IMR-90 (cell line): ENCODE results near the gene C5. TPM values are rescaled to one million over a fixed set of nuclear protein-coding genes. Genes with fewer than 3 reads are reported as not detected.

Experiments used
- ATAC-seq: fragments of 200-7000 bp; cut with Tn5 transposase; 2 replicates; pipeline ENCODE4 v1.9.1; 2020; ENCODE audit warnings: low read depth, mild to moderate bottlenecking, moderate library complexity
- BruUV-seq: library from RNA; stranded (reverse); fragments of 400-500 nt; replicated peaks from 2 replicates; lab custom pipeline; 2021; lab: Mats Ljungman, UMichigan
- CTCF ChIA-PET: fragments of 300-600 bp; formaldehyde crosslinking; extraction: SDS; loops from one replicate; lab custom pipeline; 2021; ENCODE audit warnings: antibody characterized with exemption; lab: Yijun Ruan, JAX
- POLR2A ChIA-PET: fragments of 300-600 bp; sonication (Branson Sonifier 250); formaldehyde crosslinking; loops from one replicate; lab custom pipeline; 2022; ENCODE audit warnings: antibody characterized with exemption; ENCODE audit not compliant: unreplicated experiment; lab: Charles Lee
- DNase-seq: peaks from one replicate; pipeline ENCODE4 v3.0.0; 2013
- H2AFZ ChIP-seq: replicated peaks from 2 replicates; pipeline ENCODE3; 2013; ENCODE audit warnings: low read length, mild to moderate bottlenecking; ENCODE audit not compliant: poor library complexity
- H2AK5ac ChIP-seq: 2 replicates; pipeline ENCODE4 v1.6.1; 2013; ENCODE audit warnings: low read depth, low read length, inconsistent platforms
- H2AK9ac ChIP-seq: replicated peaks from 2 replicates; pipeline ENCODE3; 2013; ENCODE audit warnings: mild to moderate bottlenecking, low read depth, low read length, moderate library complexity; ENCODE audit not compliant: poor library complexity
- H2BK120ac ChIP-seq: 2 replicates; pipeline ENCODE4 v1.6.1; 2013; ENCODE audit warnings: low read depth, low read length, inconsistent platforms
- H2BK15ac ChIP-seq: 3 replicates; pipeline ENCODE4 v1.6.1; 2013; ENCODE audit warnings: low read depth, low read length, inconsistent platforms
- H2BK20ac ChIP-seq: 2 replicates; pipeline ENCODE4 v1.6.1; 2013; ENCODE audit warnings: low read depth, mild to moderate bottlenecking, inconsistent platforms, low read length, moderate library complexity
- H2BK5ac ChIP-seq: 2 replicates; pipeline ENCODE4 v1.6.1; 2013; ENCODE audit warnings: mild to moderate bottlenecking, low read depth, low read length, inconsistent platforms; ENCODE audit not compliant: poor library complexity, severe bottlenecking
- H3K14ac ChIP-seq: replicated peaks from 2 replicates; pipeline ENCODE4 v1.6.1; 2013; ENCODE audit warnings: low read depth, low read length, inconsistent platforms
- H3K18ac ChIP-seq: 2 replicates; pipeline ENCODE4 v1.6.1; 2013; ENCODE audit warnings: low read depth, low read length, control low read depth
- H3K23ac ChIP-seq: 2 replicates; pipeline ENCODE4 v1.6.1; 2013; ENCODE audit warnings: low read depth, low read length, inconsistent platforms
- H3K27ac ChIP-seq: 2 replicates; pipeline ENCODE4 v1.5.1; 2013; ENCODE audit warnings: mild to moderate bottlenecking, control low read depth, low read length; ENCODE audit not compliant: insufficient read depth
- H3K27me3 ChIP-seq: 2 replicates; pipeline ENCODE4 v1.6.1; 2013; ENCODE audit warnings: low read length; ENCODE audit not compliant: control insufficient read depth, insufficient read depth
- H3K36me3 ChIP-seq: 2 replicates; pipeline ENCODE4 v1.6.1; 2013; ENCODE audit warnings: low read length, mixed read lengths; ENCODE audit not compliant: control insufficient read depth, insufficient read depth
- H3K4ac ChIP-seq: 2 replicates; pipeline ENCODE4 v1.6.1; 2013; ENCODE audit warnings: low read depth, low read length, inconsistent platforms
- H3K4me1 ChIP-seq: 2 replicates; pipeline ENCODE4 v1.6.1; 2013; ENCODE audit warnings: low read length, mixed read lengths; ENCODE audit not compliant: control insufficient read depth, insufficient read depth
- H3K4me2 ChIP-seq: 2 replicates; pipeline ENCODE4 v1.6.1; 2013; ENCODE audit warnings: low read depth, mild to moderate bottlenecking, control low read depth, low read length, moderate library complexity
- H3K4me3 ChIP-seq: 2 replicates; pipeline ENCODE4 v1.5.1; 2013; ENCODE audit warnings: low read depth, mild to moderate bottlenecking, control low read depth, low read length, moderate library complexity; ENCODE audit not compliant: insufficient read depth
- H3K56ac ChIP-seq: 2 replicates; pipeline ENCODE4 v1.6.1; 2013; ENCODE audit warnings: low read length, inconsistent platforms; ENCODE audit not compliant: insufficient read depth; ENCODE audit errors: extremely low read depth
- H3K79me1 ChIP-seq, 2 experiments: 2 replicates each; pipeline ENCODE4 v1.6.1; 2013; ENCODE audit warnings: low read length in 2 of 2, inconsistent platforms in 1 of 2, low read depth in 1 of 2
- H3K9ac ChIP-seq: 2 replicates; pipeline ENCODE4 v1.6.1; 2013; ENCODE audit warnings: low read depth, low read length, control low read depth
- H3K9me1 ChIP-seq: 2 replicates; pipeline ENCODE4 v1.6.1; 2013; ENCODE audit warnings: low read length, inconsistent platforms; ENCODE audit not compliant: insufficient read depth
- H3K9me3 ChIP-seq: 2 replicates; pipeline ENCODE4 v1.6.1; 2013; ENCODE audit warnings: low read length; ENCODE audit not compliant: control insufficient read depth, insufficient read depth
- H4K20me1 ChIP-seq: 2 replicates; pipeline ENCODE4 v1.6.1; 2013; ENCODE audit warnings: low read length, inconsistent platforms; ENCODE audit not compliant: insufficient read depth
- H4K5ac ChIP-seq: 2 replicates; pipeline ENCODE4 v1.6.1; 2013; ENCODE audit warnings: mild to moderate bottlenecking, low read depth, low read length, control low read depth
- H4K8ac ChIP-seq, 2 experiments: 2 replicates each; pipeline ENCODE4 v1.6.1; 2013; ENCODE audit warnings: low read depth in 2 of 2, low read length in 2 of 2, control low read depth in 1 of 2, inconsistent platforms in 1 of 2
- H4K91ac ChIP-seq: 2 replicates; pipeline ENCODE4 v1.6.1; 2013; ENCODE audit warnings: low read depth, low read length, inconsistent platforms; ENCODE audit not compliant: insufficient read depth
- BHLHE40 ChIP-seq: fragments of 150-350 bp; IDR thresholded peaks from 2 replicates; pipeline ENCODE4 v1.6.1; 2016; ENCODE audit warnings: mild to moderate bottlenecking, low read depth, low read length
- CEBPB ChIP-seq: IDR thresholded peaks from 2 replicates; pipeline ENCODE4 v1.6.1; 2012; ENCODE audit warnings: low read depth, low read length, improper control_type of control experiment
- CHD1 ChIP-seq: IDR thresholded peaks from 2 replicates; pipeline ENCODE4 v1.6.1; 2012; ENCODE audit warnings: low read depth, low read length, improper control_type of control experiment
- CTCF ChIP-seq: conservative IDR thresholded peaks from 2 replicates; pipeline ENCODE4 v1.5.1; 2012; ENCODE audit warnings: mild to moderate bottlenecking, low read depth, low read length, improper control_type of control experiment
- MAFK ChIP-seq: IDR thresholded peaks from 2 replicates; pipeline ENCODE4 v1.6.1; 2012; ENCODE audit warnings: low read depth, low read length, improper control_type of control experiment
- MAZ ChIP-seq: IDR thresholded peaks from 2 replicates; pipeline ENCODE4 v1.6.1; 2012; ENCODE audit warnings: low read depth, mild to moderate bottlenecking, low read length, improper control_type of control experiment, moderate library complexity, borderline replicate concordance
- NFE2L2 ChIP-seq: fragments of 150-350 bp; IDR thresholded peaks from 2 replicates; pipeline ENCODE4 v1.6.1; 2016; ENCODE audit warnings: low read depth, mild to moderate bottlenecking, low read length
- POLR2A ChIP-seq: IDR thresholded peaks from 2 replicates; pipeline ENCODE4 v1.6.1; 2012; ENCODE audit warnings: mild to moderate bottlenecking, low read depth, low read length
- RAD21 ChIP-seq: IDR thresholded peaks from 2 replicates; pipeline ENCODE4 v1.6.1; 2012; ENCODE audit warnings: low read length, improper control_type of control experiment
- RCOR1 ChIP-seq: IDR thresholded peaks from 2 replicates; pipeline ENCODE4 v1.6.1; 2012; ENCODE audit warnings: mild to moderate bottlenecking, low read length, improper control_type of control experiment; ENCODE audit not compliant: insufficient replicate concordance
- RFX5 ChIP-seq: IDR thresholded peaks from 2 replicates; pipeline ENCODE4 v1.8.0; 2012; ENCODE audit warnings: low read depth, mild to moderate bottlenecking, low read length, moderate library complexity
- SMC3 ChIP-seq: fragments of 150-350 bp; IDR thresholded peaks from 2 replicates; pipeline ENCODE4 v1.6.1; 2016; ENCODE audit warnings: low read depth, mild to moderate bottlenecking, antibody characterized with exemption, low read length, moderate library complexity
- USF2 ChIP-seq: fragments of 150-350 bp; IDR thresholded peaks from 2 replicates; pipeline ENCODE4 v1.6.1; 2017; ENCODE audit warnings: mild to moderate bottlenecking, antibody characterized with exemption, low read length, low read depth
- WGBS, 2 experiments: methylation state at CpG; one replicate each; pipeline versions ENCODE4 v1.1.5 to v1.1.7; 2013; ENCODE audit warnings: missing lambda C conversion rate in 2 of 2; ENCODE audit not compliant: insufficient read length in 1 of 2; ENCODE audit errors: extremely low coverage in 2 of 2; 5-methylcytosine and 5-hydroxymethylcytosine counted together
- dilution Hi-C: fragments of 300-500 bp; cut with HindIII; formaldehyde crosslinking; loops from one replicate; pipeline ENCODE4 v1.14.3; 2018; ENCODE audit warnings: low sequenced_read_pairs; ENCODE audit not compliant: unreplicated experiment
- in situ Hi-C: fragments of 300-500 bp; cut with MboI; formaldehyde crosslinking; loops from 3 replicates; pipeline ENCODE4 v1.14.3; 2019; ENCODE audit warnings: low sequenced_read_pairs, inconsistent platforms, mixed read lengths
- intact Hi-C: fragments of 100-400 bp; cut with micrococcal nuclease; formaldehyde crosslinking; loops from 2 replicates; pipeline ENCODE4 v1.10.0; 2022
- polyA plus RNA-seq, 3 experiments: library from polyadenylated mRNA; depleted of rRNA; stranded (reverse); fragments of >200 nt; gene quantifications; 2 replicates each; pipeline ENCODE4 v1.2.3, GENCODE V29; 2012; ENCODE audit warnings: low replicate concordance in 1 of 3
- total RNA-seq: library from RNA; depleted of rRNA; stranded (reverse); fragments of >200 nt; gene quantifications from 2 replicates; pipeline ENCODE4 v1.2.3, GENCODE V29; 2012

C5 gene
- total and polyA plus RNA-seq, 2 of the 4 experiments (the other 2 are of a cell fraction): 1.5 to 2.3 TPM

DNA sequence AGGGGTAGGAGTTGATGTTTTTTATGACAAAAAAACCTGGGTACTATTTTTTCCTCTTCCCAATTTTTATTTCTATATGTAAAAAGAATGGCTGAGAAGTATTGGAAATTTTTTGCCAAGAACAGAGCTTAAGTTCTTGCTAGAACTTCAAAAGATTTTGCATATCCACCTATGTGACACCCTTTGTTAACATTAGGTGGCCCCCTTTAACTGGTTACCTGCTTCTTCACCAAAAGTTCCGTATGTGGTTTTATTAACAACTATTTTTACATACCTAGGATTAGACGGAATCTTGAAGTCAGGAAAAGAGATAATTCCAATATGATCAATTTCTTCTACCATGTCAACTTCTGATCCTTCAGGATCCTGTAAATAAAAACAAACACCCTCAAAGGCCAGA, 15.5 kb downstream of the C5 start:
- Histone ChIP-seq H3K9ac (no peak overlapping the region), H3K27ac (no peak overlapping the region), H3K14ac (no peak overlapping the region), H3K4ac (no peak overlapping the region), H3K4me1 (no peaks in the 10 kb centered on the region), H2AFZ (no peak overlapping the region), H3K56ac (no peak overlapping the region), H3K27me3 (no peaks in the 10 kb centered on the region), H3K9me1 (no peaks in the 10 kb centered on the region), H3K9me3 (no peaks in the 10 kb centered on the region), H2AK5ac (no peak overlapping the region), H4K91ac (no peak overlapping the region), H2BK120ac (no peak overlapping the region), H2AK9ac (no peak overlapping the region), H2BK15ac (no peak overlapping the region), H3K36me3 (no peaks in the 10 kb centered on the region), H2BK20ac (no peak overlapping the region), H2BK5ac (no peak overlapping the region), H3K18ac (no peak overlapping the region), H4K8ac (no peak overlapping the region), H3K4me3 (no peak overlapping the region), H4K20me1 (no peaks in the 10 kb centered on the region), H3K79me1 (no peaks in the 10 kb centered on the region), H4K5ac (no peak overlapping the region), H3K23ac (no peak overlapping the region), H3K4me2 (no peak overlapping the region)
- CTCF ChIA-PET: interaction anchor here (0.6 kb wide), 1 partner anchor 25 kb away, joined by 4 read pairs; no protein-coding TSS in a partner anchor
- dilution Hi-C loops: no loop called here
- ATAC-seq: no peak
- POLR2A ChIA-PET: no interaction called here
- intact Hi-C loops: no loop called here
- TF ChIP-seq SMC3 (no peak), MAZ (no peak), BHLHE40 (no peak), POLR2A (no peak), USF2 (no peak), MAFK (no peak), RFX5 (no peak), NFE2L2 (no peak), RCOR1 (no peak), CTCF (no peak), CEBPB (no peak), RAD21 (no peak), CHD1 (no peak)
- in situ Hi-C loops: no loop called here
- no TSS peak for BruUV-seq
- WGBS, 2 experiments: no CpG with 5 or more reads among the region's 2 CpGs
- DNase-seq: no peak
